Measurements from ENCODE around the gene TRMO.

TRMO gene

DNA sequence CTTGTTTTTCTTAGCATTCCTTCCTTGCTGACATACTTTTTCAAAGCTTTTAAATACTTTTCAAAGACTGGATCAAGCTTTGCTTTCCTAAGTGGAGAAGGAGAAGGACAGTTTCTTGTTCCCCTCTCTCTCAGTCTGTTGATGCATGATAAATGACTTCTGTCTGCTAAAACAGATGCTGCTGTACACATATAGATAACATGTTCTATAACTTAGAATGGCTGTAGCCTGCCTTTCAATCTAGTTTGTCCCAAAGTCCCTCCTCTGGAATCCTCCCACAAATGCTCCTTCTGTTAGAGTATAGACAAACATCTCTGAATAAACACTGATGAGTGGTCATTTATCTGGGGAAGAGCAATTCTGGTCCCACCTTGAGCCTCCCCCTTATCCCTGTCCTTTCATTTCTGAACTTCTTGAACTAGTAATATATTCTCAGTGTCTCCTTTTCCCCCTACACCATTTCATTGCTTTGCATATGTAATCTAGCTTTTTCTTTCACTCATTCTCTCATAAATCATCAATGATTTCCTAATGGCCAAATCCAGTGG is 21.1 kb upstream of the TRMO start:
- Mint-ChIP-seq H3K4me1 (no peaks in the 10 kb centered on the region), H3K27me3 (ENCODE audit: low read depth) (peaks cover 63% of the 10 kb centered on the region), H3K4me3 (no peak overlapping the region), H3K36me3 (ENCODE audit: low read depth) (no peaks in the 10 kb centered on the region), H3K9me3 (peaks cover 3% of the 10 kb centered on the region), H3K27ac (no peak overlapping the region)
- TF ChIP-seq, protein P1, sequence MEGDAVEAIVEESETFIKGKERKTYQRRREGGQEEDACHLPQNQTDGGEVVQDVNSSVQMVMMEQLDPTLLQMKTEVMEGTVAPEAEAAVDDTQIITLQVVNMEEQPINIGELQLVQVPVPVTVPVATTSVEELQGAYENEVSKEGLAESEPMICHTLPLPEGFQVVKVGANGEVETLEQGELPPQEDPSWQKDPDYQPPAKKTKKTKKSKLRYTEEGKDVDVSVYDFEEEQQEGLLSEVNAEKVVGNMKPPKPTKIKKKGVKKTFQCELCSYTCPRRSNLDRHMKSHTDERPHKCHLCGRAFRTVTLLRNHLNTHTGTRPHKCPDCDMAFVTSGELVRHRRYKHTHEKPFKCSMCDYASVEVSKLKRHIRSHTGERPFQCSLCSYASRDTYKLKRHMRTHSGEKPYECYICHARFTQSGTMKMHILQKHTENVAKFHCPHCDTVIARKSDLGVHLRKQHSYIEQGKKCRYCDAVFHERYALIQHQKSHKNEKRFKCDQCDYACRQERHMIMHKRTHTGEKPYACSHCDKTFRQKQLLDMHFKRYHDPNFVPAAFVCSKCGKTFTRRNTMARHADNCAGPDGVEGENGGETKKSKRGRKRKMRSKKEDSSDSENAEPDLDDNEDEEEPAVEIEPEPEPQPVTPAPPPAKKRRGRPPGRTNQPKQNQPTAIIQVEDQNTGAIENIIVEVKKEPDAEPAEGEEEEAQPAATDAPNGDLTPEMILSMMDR (IDR thresholded peaks at IDR 0.05; ENCODE audit: unreplicated experiment in 3 of 3) = no peak

DNA sequence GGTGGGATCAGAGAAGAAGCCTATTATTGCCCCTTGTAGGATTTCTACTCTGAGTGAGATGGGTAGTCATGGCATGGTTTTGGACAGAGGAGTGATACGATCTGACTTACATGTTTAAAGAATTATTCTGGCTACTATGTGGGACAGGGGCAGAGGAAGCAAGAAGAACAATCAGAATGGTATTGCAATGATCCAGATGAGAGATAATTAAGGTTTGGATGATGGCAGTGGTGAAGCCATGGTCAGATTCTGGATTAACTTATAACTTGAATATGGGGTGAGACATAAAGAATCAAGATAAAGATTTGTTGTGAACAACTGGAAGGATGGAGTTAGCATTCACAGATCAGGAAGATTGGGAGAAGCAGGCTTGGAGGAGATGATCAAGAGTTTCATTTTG is 19.0 kb upstream of the TRMO start:
- peaks cover 63% of the 10 kb centered on the region for H3K27me3 Mint-ChIP-seq (ENCODE audit: low read depth)
- H3K36me3 Mint-ChIP-seq (ENCODE audit: low read depth) = no peaks in the 10 kb centered on the region
- peaks cover 2% of the 10 kb centered on the region for H3K9me3 Mint-ChIP-seq
- TF ChIP-seq, protein P1 (IDR thresholded peaks at IDR 0.05; ENCODE audit: unreplicated experiment in 3 of 3) = no peak
- H3K4me1 Mint-ChIP-seq = no peaks in the 10 kb centered on the region
- H3K4me3 Mint-ChIP-seq = no peak overlapping the region
- no peak overlapping the region for H3K27ac Mint-ChIP-seq

DNA sequence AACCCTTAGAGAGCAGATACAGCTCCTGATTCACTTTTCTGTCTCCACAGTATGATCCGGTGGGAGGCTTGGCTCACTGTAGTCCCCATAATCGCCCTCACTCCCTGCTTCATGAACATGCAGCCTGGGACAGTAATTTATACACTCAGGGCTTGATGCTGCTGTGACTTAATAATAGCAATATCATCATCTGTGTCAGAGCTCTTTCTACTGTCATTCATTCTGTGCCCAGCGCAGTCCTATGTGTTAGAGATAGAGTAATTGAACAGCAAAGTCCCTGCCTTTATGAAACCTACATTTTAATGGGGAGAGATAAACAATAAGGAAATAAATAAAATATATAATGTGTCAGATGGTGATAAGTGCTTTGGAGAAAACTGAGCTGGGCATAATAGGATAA is 18.4 kb upstream of the TRMO start:
- TF ChIP-seq, protein P1 (IDR thresholded peaks at IDR 0.05; ENCODE audit: unreplicated experiment in 3 of 3) = no peak
- Mint-ChIP-seq H3K4me3 (no peak overlapping the region), H3K4me1 (no peaks in the 10 kb centered on the region), H3K27me3 (ENCODE audit: low read depth) (peaks cover 63% of the 10 kb centered on the region), H3K36me3 (ENCODE audit: low read depth) (no peaks in the 10 kb centered on the region), H3K9me3 (no peaks in the 10 kb centered on the region), H3K27ac (no peak overlapping the region)

DNA sequence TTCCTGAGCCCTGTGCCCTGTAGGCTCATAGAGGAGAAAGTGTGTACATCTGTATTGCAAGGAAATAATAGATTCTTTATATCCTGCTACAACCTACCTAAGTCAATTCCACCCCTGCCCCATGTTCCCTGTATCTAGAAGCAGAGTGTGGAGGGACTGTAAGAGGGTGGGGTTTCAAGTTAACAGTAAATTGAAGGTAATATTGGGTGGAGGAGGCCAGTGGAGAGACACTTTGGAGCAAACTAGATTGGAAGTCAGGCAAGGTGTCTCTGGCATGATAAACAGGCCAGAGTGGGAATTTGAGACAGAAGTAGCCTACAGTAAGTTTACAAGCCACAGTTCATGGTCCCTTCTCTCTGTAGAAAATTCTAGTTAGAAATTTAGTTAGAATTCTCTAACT is 17.9 kb upstream of the TRMO start:
- Mint-ChIP-seq H3K27ac (no peak overlapping the region), H3K4me3 (no peak overlapping the region), H3K36me3 (ENCODE audit: low read depth) (no peaks in the 10 kb centered on the region), H3K9me3 (no peaks in the 10 kb centered on the region), H3K27me3 (ENCODE audit: low read depth) (peaks cover 66% of the 10 kb centered on the region), H3K4me1 (no peaks in the 10 kb centered on the region)
- TF ChIP-seq, protein P1 (IDR thresholded peaks at IDR 0.05; ENCODE audit: unreplicated experiment in 3 of 3) = no peak

DNA sequence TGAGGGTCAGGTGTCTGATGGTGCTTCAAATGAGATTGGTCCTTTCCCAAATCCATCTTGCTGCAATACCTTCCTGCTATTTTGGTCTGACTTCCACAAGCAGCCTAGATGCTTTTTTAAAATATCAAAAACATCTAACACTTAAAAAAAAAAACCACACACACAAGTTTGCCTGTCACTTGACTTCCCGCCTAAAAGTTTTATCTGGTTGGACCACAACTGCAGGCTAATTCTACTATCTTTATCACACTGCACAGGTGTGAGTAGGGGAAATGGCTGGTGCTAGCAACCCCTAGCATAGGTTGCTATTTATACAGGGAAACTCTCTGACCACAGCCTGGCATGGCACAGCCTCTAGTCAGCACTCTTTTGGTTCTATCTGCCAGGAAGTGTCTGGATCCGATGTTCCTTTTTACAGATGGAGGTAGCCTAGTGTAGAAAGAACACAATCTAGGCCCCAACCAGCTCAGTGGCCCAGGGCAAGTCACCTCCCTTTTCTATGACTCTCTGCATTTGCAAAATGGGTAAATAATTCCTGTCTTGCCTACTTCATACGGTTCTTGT is 15.9 kb upstream of the TRMO start, which contains the start of gene HEMGN:
Gene HEMGN (minus strand): TSS at position 92 of the 564 bp plus-strand sequence. CDS start 36 bp downstream, at position 56.
- Mint-ChIP-seq H3K9me3 (no peaks in the 10 kb centered on the region), H3K27me3 (ENCODE audit: low read depth) (peaks cover 87% of the 10 kb centered on the region), H3K36me3 (ENCODE audit: low read depth) (no peaks in the 10 kb centered on the region), H3K4me1 (no peaks in the 10 kb centered on the region), H3K27ac (no peak within 1 kb of the TSS), H3K4me3 (no peak within 1 kb of the TSS)
- TF ChIP-seq, protein P1 (IDR thresholded peaks at IDR 0.05; ENCODE audit: unreplicated experiment in 3 of 3) = no peak

DNA sequence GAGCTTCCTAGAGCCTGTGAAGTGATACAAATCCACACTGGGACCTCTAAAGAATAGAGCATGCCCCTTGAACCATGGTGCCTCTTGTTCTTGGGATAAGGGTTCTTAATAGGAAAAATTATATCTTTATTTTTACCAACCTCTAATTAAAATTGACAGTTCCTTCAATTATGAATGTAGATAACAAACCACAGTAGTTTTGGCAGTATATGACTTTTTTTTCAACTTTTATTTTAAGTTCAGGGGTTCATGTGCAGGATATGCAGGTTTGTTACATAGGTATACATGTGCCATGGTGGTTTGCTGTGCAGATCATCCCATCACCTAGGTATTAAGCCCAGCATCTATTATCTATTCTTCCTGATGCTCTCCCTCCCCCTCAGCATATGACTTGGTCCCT is 14.7 kb upstream of the TRMO start:
- no peak overlapping the region for H3K4me3 Mint-ChIP-seq
- TF ChIP-seq, protein P1 (IDR thresholded peaks at IDR 0.05; ENCODE audit: unreplicated experiment in 3 of 3) = no peak
- peaks cover 90% of the 10 kb centered on the region for H3K27me3 Mint-ChIP-seq (ENCODE audit: low read depth)
- H3K36me3 Mint-ChIP-seq (ENCODE audit: low read depth) = no peaks in the 10 kb centered on the region
- no peak overlapping the region for H3K27ac Mint-ChIP-seq
- no peaks in the 10 kb centered on the region for H3K4me1 Mint-ChIP-seq
- no peaks in the 10 kb centered on the region for H3K9me3 Mint-ChIP-seq
